NB4 (cell line): ENCODE data around the gene GOLGB1.

Experiments
- POLR2A ChIP-seq: IDR thresholded peaks from 2 replicates; pipeline ENCODE4 v1.6.1; 2011; ENCODE audit warnings: mild to moderate bottlenecking; ENCODE audit not compliant: insufficient read length; ENCODE audit errors: extremely low read depth
- TF ChIP-seq, protein P1 (sequence below): IDR thresholded peaks from one replicate; pipeline ENCODE4 v1.5.1; 2012; ENCODE audit warnings: low read depth, low read length

DNA sequence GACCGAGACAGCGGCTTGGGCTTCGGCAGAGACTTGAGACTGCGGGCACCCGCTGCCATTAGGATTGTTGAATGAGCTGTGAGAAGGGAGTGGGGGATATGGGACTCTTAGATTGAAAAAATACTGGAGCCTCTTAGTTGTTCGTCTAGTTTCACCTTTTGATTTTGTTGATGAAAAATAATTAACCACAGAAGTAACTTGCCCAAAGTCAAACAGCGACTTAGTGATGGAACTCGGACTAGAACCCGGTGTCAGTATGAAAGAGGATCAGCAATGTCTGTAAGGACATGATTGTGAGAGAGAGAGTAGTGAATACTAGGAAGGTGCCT is 510 bp upstream of the GOLGB1 start:
- TF ChIP-seq, protein P1, sequence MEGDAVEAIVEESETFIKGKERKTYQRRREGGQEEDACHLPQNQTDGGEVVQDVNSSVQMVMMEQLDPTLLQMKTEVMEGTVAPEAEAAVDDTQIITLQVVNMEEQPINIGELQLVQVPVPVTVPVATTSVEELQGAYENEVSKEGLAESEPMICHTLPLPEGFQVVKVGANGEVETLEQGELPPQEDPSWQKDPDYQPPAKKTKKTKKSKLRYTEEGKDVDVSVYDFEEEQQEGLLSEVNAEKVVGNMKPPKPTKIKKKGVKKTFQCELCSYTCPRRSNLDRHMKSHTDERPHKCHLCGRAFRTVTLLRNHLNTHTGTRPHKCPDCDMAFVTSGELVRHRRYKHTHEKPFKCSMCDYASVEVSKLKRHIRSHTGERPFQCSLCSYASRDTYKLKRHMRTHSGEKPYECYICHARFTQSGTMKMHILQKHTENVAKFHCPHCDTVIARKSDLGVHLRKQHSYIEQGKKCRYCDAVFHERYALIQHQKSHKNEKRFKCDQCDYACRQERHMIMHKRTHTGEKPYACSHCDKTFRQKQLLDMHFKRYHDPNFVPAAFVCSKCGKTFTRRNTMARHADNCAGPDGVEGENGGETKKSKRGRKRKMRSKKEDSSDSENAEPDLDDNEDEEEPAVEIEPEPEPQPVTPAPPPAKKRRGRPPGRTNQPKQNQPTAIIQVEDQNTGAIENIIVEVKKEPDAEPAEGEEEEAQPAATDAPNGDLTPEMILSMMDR: no peak
- no peak for TF ChIP-seq POLR2A
